Stimulated activated CD8-positive, alpha-beta memory T cell treated with anti-CD3 and anti-CD28 coated beads, Interleukin-15, amount 100 ng/mL, for 1 hour (primary cell): ENCODE results near the gene LGALS13.
"Not testable (repeated sequence)": the region's sequence is repeated elsewhere in the genome, so short reads cannot be mapped to it uniquely, and the experiment has no call there.

ENCODE experiments used
- DNase-seq: peaks from one replicate; pipeline ENCODE4 v3.0.0-alpha.2; 2020; ENCODE audit warnings: low read depth

LGALS13 gene

GRCh38 chr19:39617745-39618144 is 15.4 kb downstream of the LGALS13 start:
- DNase-seq: no peak

- DNase-seq: no peak
These were observed 21.6 kb downstream of the LGALS13 start for GRCh38 chr19:39623946-39624345.

GRCh38 chr19:39627631-39628030 is 25.3 kb downstream of the LGALS13 start:
- not testable (repeated sequence) for DNase-seq

- DNase-seq: no peak
These were observed 28.9 kb downstream of the LGALS13 start for GRCh38 chr19:39631178-39631577.

DNA sequence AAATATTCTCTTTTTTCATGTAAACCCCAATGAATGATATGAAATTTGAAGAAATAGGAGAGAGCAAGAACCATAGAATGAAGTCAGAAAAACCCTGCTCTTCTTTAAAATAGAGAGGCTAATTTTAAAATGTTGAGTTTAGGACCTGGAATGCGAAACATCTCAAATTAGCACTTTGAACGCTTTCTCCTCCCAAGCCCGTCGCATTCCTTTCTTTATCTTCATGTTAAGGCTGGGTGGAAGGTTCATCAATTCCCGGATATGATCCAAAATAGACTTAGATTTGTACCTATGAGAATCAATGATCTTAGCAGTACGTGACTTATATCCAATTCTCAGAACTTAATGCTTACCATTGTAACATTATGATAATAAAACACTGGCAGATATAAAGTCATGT is 29.3 kb downstream of the LGALS13 start:
- no peak for DNase-seq

- DNase-seq: no peak
These were observed 35.6 kb downstream of the LGALS13 start for GRCh38 chr19:39637891-39638290.

DNA sequence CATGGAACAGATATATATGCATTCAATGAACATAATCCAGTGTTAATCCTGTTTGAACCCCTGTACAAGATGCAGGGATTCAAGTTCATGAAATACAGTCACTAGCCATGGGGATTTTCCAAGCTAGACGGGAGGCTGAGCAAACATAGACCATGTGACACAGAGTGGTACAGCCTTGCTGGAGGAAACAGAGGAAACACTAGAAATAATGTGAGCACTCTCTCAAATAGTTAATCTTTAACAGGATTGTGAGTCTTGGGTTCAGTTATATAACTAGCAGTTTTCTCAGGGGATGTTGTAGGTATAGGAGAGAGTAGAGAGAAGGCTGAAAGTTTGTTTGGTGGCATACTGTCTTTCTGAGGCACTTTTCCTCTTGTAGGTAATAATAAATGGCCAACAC is 39.4 kb downstream of the LGALS13 start:
- no peak for DNase-seq

DNA sequence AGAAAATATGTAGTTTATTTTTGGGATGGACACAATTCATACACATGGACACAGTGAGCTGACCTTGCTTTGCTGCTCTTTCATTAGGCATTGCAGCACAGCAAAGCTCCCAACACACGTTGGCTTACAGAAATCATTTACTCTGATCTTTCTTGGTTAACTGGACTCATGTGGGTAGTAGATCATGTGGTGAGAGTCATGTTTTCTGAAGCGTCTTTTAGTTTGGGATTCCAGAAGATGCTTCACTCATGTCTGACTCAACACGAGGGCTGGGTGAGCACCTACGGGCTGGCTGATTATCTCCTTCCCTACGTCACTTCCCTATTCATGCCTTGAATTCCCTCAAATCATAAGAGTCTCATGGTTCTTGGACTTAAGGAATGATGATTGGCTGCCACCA is 41.3 kb downstream of the LGALS13 start:
- no peak for DNase-seq

DNA sequence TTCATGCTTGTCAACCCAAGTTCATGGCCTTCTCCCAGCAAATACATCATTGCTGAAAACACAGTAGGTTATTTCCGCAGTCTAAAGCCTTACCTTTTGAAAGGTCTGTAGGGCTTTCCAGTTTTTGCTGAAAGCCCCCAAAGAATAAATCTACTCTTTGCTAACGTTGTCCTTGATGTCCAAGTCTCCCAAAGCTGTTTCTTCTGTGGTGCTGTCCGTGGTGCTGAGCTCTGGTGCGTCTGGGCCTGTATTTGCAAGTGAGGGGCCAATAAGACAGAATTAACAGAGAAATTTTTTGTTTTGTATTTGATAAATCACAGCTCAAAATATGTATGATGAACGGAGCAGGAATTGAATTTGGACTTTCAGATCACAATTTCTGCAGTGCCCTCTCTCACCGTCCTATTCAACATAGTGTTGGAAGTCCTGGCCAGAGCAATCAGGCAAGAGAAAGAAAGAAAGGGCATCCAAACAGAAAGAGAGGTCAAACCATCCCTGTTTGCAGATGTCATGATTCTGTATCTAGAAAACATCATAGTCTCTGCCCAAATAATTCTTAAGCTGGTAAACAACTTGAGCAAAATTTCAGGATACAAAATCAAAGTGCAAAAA is 43.6 kb downstream of the LGALS13 start:
- no peak for DNase-seq

- no peak for DNase-seq
These were observed 45.6 kb downstream of the LGALS13 start for GRCh38 chr19:39647918-39648317.

- DNase-seq: no peak
These were observed 53.3 kb downstream of the LGALS13 start, which contains the start of gene LGALS16 for GRCh38 chr19:39655613-39656012. Gene LGALS16 (plus strand): TSS chr19:39655913. CDS start chr19:39655962, 49 bp downstream.
